ENCODE measurements around the gene PIK3AP1.

- TF ChIP-seq CTCF (IDR thresholded peaks at IDR 0.05) (no peak), POLR2AphosphoS5 (IDR thresholded peaks at IDR 0.05) (no peak)
These were observed 112.1 kb downstream of the PIK3AP1 start for GRCh38 chr10:96608262-96608661.
